Vagina (tissue), 2 donors: Measurements from ENCODE around the gene UROS. TPM values are rescaled to one million over a fixed set of nuclear protein-coding genes. Genes with fewer than 3 reads are reported as not detected.

Experiments
- DNase-seq, 2 donors: peaks; one replicate each; pipeline ENCODE4 v3.0.0-alpha.2; 2017; ENCODE audit errors: extremely low spot score in 2 of 2
- H3K27ac ChIP-seq: fragments of 200-600 bp; sonication (generic); one replicate; pipeline ENCODE4 v1.5.1; 2019
- H3K27me3 ChIP-seq: fragments of 200-600 bp; sonication (generic); one replicate; pipeline ENCODE4 v1.5.1; 2019
- H3K36me3 ChIP-seq, 2 donors: fragments of 200-600 bp; sonication (generic); one replicate each; pipeline ENCODE4 v1.5.1; 2017 to 2019
- H3K4me1 ChIP-seq: fragments of 200-600 bp; sonication (generic); one replicate; pipeline ENCODE4 v1.5.1; 2019
- H3K4me3 ChIP-seq, 2 donors: fragments of 200-600 bp; sonication (generic); 1 replicate in 1 of 2; 2 replicates in 1 of 2; pipeline ENCODE4 v1.5.1; 2016 to 2019
- H3K9me3 ChIP-seq: fragments of 200-600 bp; sonication (generic); one replicate; pipeline ENCODE4 v1.5.1; 2019
- CTCF ChIP-seq, 3 experiments: fragments of 450-650 bp in 2 of 3; fragments of 200-600 bp in 1 of 3; sonication (generic) in 1 of 3; IDR thresholded peaks; one replicate each; pipeline ENCODE4 v1.5.1; 2017 to 2019; ENCODE audit warnings: antibody characterized with exemption in 3 of 3, mild to moderate bottlenecking in 2 of 3, moderate library complexity in 2 of 3
- POLR2A ChIP-seq, 2 donors: fragments of 450-650 bp; IDR thresholded peaks; one replicate each; pipeline ENCODE4 v1.6.1; 2017; ENCODE audit warnings: antibody characterized with exemption in 2 of 2, mild to moderate bottlenecking in 2 of 2, moderate library complexity in 2 of 2
- POLR2AphosphoS5 ChIP-seq, 2 donors: sonication (generic); formaldehyde crosslinking; IDR thresholded peaks; one replicate each; pipeline ENCODE4 v1.9.0; 2017; ENCODE audit warnings: antibody characterized with exemption in 2 of 2, mild to moderate bottlenecking in 2 of 2, low read depth in 1 of 2; ENCODE audit not compliant: insufficient read depth in 1 of 2
- intact Hi-C: fragments of 100-400 bp; cut with DNase I; formaldehyde crosslinking; loops from one replicate; pipeline ENCODE4 v1.15.1; 2023
- total RNA-seq: library from RNA; depleted of rRNA; stranded (reverse); fragments of >200 nt; gene quantifications from one replicate; pipeline ENCODE4 v1.2.3, GENCODE V29; 2016

Gene UROS
- total RNA-seq, 1 donor from 2014 or later, result 20.9 TPM

- no peaks in the 10 kb centered on the region for H3K27me3 ChIP-seq
- no peak for DNase-seq
- peaks cover 45% of the 10 kb centered on the region for H3K4me1 ChIP-seq
- TF ChIP-seq POLR2AphosphoS5 (IDR thresholded peaks at IDR 0.05; ENCODE audit: insufficient read depth in 1 of 2, low read depth in 1 of 2), result peak in 1 of 2 donors; percentile 27
- TF ChIP-seq CTCF (IDR thresholded peaks at IDR 0.05), result no peak
- H3K9me3 ChIP-seq, result no peaks in the 10 kb centered on the region
- peaks cover 0 to 24% of the 10 kb centered on the region in 2 donors for H3K36me3 ChIP-seq
- intact Hi-C loops, result no loop called here
- H3K4me3 ChIP-seq, result peak overlapping the region; percentile 96 to 98
- H3K27ac ChIP-seq, result peak overlapping the region; percentile 86
Observed at GRCh38 chr10:125823663-125824251, 699 bp upstream of the UROS start.

GRCh38 chr10:125820701-125821100, 2.4 kb downstream of the UROS start:
- H3K36me3 ChIP-seq, result peaks cover 0 to 3% of the 10 kb centered on the region in 2 donors
- TF ChIP-seq POLR2AphosphoS5 (IDR thresholded peaks at IDR 0.05; ENCODE audit: insufficient read depth in 1 of 2, low read depth in 1 of 2), result no peak
- no peak for TF ChIP-seq CTCF (IDR thresholded peaks at IDR 0.05)
- no peak for TF ChIP-seq POLR2A (IDR thresholded peaks at IDR 0.05)

GRCh38 chr10:125817337-125817946, 5.6 kb downstream of the UROS start:
- no peak overlapping the region for H3K4me3 ChIP-seq
- peaks cover 0 to 28% of the 10 kb centered on the region in 2 donors for H3K36me3 ChIP-seq
- H3K9me3 ChIP-seq, result no peaks in the 10 kb centered on the region
- no peaks in the 10 kb centered on the region for H3K27me3 ChIP-seq
- DNase-seq, result no peak
- intact Hi-C loops, result no loop called here
- H3K27ac ChIP-seq, result no peak overlapping the region
- TF ChIP-seq POLR2AphosphoS5 (IDR thresholded peaks at IDR 0.05; ENCODE audit: insufficient read depth in 1 of 2, low read depth in 1 of 2) (no peak), POLR2A (IDR thresholded peaks at IDR 0.05) (no peak), CTCF (IDR thresholded peaks at IDR 0.05) (no peak)
- H3K4me1 ChIP-seq, result peaks cover 16% of the 10 kb centered on the region

More at GRCh38 chr10:125820701-125821100, 2.4 kb downstream of the UROS start:
- Histone ChIP-seq H3K4me3 (no peak overlapping the region), H3K27ac (no peak overlapping the region), H3K4me1 (peaks cover 39% of the 10 kb centered on the region), H3K27me3 (no peaks in the 10 kb centered on the region), H3K9me3 (no peaks in the 10 kb centered on the region)
- DNase-seq, result no peak
- intact Hi-C loops, result no loop called here

GRCh38 chr10:125816548-125816947, 6.5 kb downstream of the UROS start:
- H3K27me3 ChIP-seq, result no peaks in the 10 kb centered on the region
- no peaks in the 10 kb centered on the region for H3K9me3 ChIP-seq
- no peak overlapping the region for H3K27ac ChIP-seq
- peaks cover 8% of the 10 kb centered on the region for H3K4me1 ChIP-seq
- intact Hi-C loops, result no loop called here
- TF ChIP-seq POLR2A (IDR thresholded peaks at IDR 0.05) (no peak), POLR2AphosphoS5 (IDR thresholded peaks at IDR 0.05; ENCODE audit: insufficient read depth in 1 of 2, low read depth in 1 of 2) (no peak), CTCF (IDR thresholded peaks at IDR 0.05) (no peak)
- peaks cover 0 to 28% of the 10 kb centered on the region in 2 donors for H3K36me3 ChIP-seq
- no peak overlapping the region for H3K4me3 ChIP-seq
- no peak for DNase-seq

GRCh38 chr10:125815764-125816163, 7.3 kb downstream of the UROS start:
- Histone ChIP-seq H3K4me1 (no peaks in the 10 kb centered on the region), H3K9me3 (no peaks in the 10 kb centered on the region), H3K4me3 (no peak overlapping the region), H3K36me3 (peaks cover 0 to 28% of the 10 kb centered on the region in 2 donors), H3K27ac (no peak overlapping the region), H3K27me3 (no peaks in the 10 kb centered on the region)
- intact Hi-C loops, result no loop called here
- DNase-seq, result no peak
- no peak for TF ChIP-seq POLR2AphosphoS5 (IDR thresholded peaks at IDR 0.05; ENCODE audit: insufficient read depth in 1 of 2, low read depth in 1 of 2)
- TF ChIP-seq CTCF (IDR thresholded peaks at IDR 0.05), result no peak
- no peak for TF ChIP-seq POLR2A (IDR thresholded peaks at IDR 0.05)
